HepG2 (cell line): ENCODE measurements around the gene TACC3. TPM values are rescaled to one million over a fixed set of nuclear protein-coding genes. Genes with fewer than 3 reads are reported as not detected.

ENCODE experiments used
- AGO1 ChIP-seq: fragments of 200-400 bp; formaldehyde crosslinking; IDR thresholded peaks from 2 replicates; pipeline ENCODE4 v1.6.1; 2017; ENCODE audit warnings: mild to moderate bottlenecking, low read depth, low read length, moderate library complexity; ENCODE audit not compliant: poor library complexity, severe bottlenecking
- ISL2 ChIP-seq: sonication (generic); formaldehyde crosslinking; IDR thresholded peaks from 2 replicates; pipeline ENCODE4 v1.5.0; 2020; ENCODE audit warnings: missing genetic modification reagents
- NRL ChIP-seq: sonication (generic); formaldehyde crosslinking; IDR thresholded peaks from 2 replicates; pipeline ENCODE4 v1.5.0; 2020; ENCODE audit warnings: missing genetic modification reagents, mild to moderate bottlenecking, moderate library complexity, borderline replicate concordance
- SP4 ChIP-seq: sonication (generic); formaldehyde crosslinking; IDR thresholded peaks from 2 replicates; pipeline ENCODE4 v1.8.1; 2023; ENCODE audit warnings: mild to moderate bottlenecking, missing genetic modification reagents
- SPEN ChIP-seq: sonication (generic); formaldehyde crosslinking; IDR thresholded peaks from 2 replicates; pipeline ENCODE4 v1.5.1; 2020; ENCODE audit warnings: low read depth, mild to moderate bottlenecking, missing genetic modification reagents
- THAP11 ChIP-seq: IDR thresholded peaks from 2 replicates; pipeline ENCODE4 v1.6.1; 2016; ENCODE audit warnings: missing biosample characterization, missing genetic modification reagents
- ZFX ChIP-seq: sonication (generic); formaldehyde crosslinking; IDR thresholded peaks from 2 replicates; pipeline ENCODE4 v1.4.0; 2020; ENCODE audit warnings: mild to moderate bottlenecking, low read depth, missing genetic modification reagents, moderate library complexity
- ZNF431 ChIP-seq: sonication (generic); formaldehyde crosslinking; IDR thresholded peaks from 2 replicates; pipeline ENCODE4 v1.9.0; 2022; ENCODE audit warnings: missing genetic modification reagents, low read depth, mild to moderate bottlenecking, borderline replicate concordance
- ZNF850 ChIP-seq: sonication (generic); formaldehyde crosslinking; conservative IDR thresholded peaks from 2 replicates; pipeline ENCODE4 v1.9.0; 2021; ENCODE audit warnings: mild to moderate bottlenecking, missing genetic modification reagents
- polyA plus RNA-seq, 8 experiments: library from polyadenylated mRNA; depleted of rRNA in 3 of 8; stranded (reverse) in 7 of 8; unstranded in 1 of 8; fragments of >200 nt; fragmentation: Illumina TruSeq in 4 of 8; extraction: Trizol in 4 of 8; gene quantifications; 2 replicates each; pipeline versions ENCODE4 v1.2.1 to v1.2.3, GENCODE V29; 2011 to 2016; ENCODE audit warnings: low read depth in 4 of 8, missing spikeins in 1 of 8, mixed read lengths in 1 of 8; ENCODE audit not compliant: insufficient read depth in 1 of 8
- total RNA-seq, 5 experiments: library from RNA; depleted of rRNA; stranded (reverse); fragments of >200 nt; fragmentation: Illumina TruSeq; extraction: Trizol; gene quantifications; 2 replicates each; pipeline ENCODE4 v1.2.3, GENCODE V29; 2016; ENCODE audit warnings: low read depth in 1 of 5
- TF ChIP-seq, protein P1 (sequence below): sonication (generic); formaldehyde crosslinking; IDR thresholded peaks from 2 replicates; pipeline ENCODE4 v1.5.0; 2020; ENCODE audit warnings: missing genetic modification reagents
- TF ChIP-seq, protein P2 (sequence below), 2 experiments: sonication (generic) in 1 of 2; formaldehyde crosslinking in 1 of 2; IDR thresholded peaks; 2 replicates each; pipeline versions ENCODE4 v1.4.0 to v1.6.1; 2018 to 2020; ENCODE audit warnings: missing genetic modification reagents in 2 of 2, borderline replicate concordance in 1 of 2, low read depth in 1 of 2, mild to moderate bottlenecking in 1 of 2, missing biosample characterization in 1 of 2
- TF ChIP-seq, protein P3 (sequence below): sonication (generic); formaldehyde crosslinking; IDR thresholded peaks from 2 replicates; pipeline ENCODE4 v1.5.1; 2020; ENCODE audit warnings: mild to moderate bottlenecking, missing genetic modification reagents, moderate library complexity
- TF ChIP-seq, protein P4 (sequence below): sonication (generic); formaldehyde crosslinking; IDR thresholded peaks from 2 replicates; pipeline ENCODE4 v1.5.0; 2020; ENCODE audit warnings: missing genetic modification reagents
- TF ChIP-seq, protein P5 (sequence below): sonication (generic); formaldehyde crosslinking; IDR thresholded peaks from 2 replicates; pipeline ENCODE4 v1.5.1; 2020; ENCODE audit warnings: missing genetic modification reagents, mild to moderate bottlenecking, borderline replicate concordance
- TF ChIP-seq, protein P6 (sequence below): sonication (generic); formaldehyde crosslinking; IDR thresholded peaks from 2 replicates; pipeline ENCODE4 v1.4.0; 2020; ENCODE audit warnings: missing genetic modification reagents

TACC3 gene
- total and polyA plus RNA-seq, 2 of the 13 experiments (the other 11 are each of a cell fraction or from before 2014, with no cell fraction given) = 20.3 to 21.2 TPM

DNA sequence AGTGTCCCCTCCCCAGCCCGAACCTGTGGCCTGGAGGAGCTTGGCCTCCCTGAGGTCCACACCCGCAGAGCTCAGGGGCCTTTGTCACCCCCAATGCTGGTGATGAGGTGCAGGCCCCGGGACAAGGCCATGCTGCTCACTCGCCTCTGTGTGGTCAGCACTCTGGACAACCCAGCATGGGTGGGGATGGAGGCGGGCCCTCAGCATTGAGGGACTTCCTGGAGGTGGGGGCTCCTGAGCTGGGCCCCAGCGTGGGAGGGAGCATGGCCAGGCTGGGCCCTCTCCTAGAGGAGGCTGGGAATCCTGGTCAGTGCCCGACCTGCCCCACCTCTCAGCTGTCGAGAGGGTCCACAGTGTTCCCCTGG is 30.6 kb downstream of the TACC3 start (continued):
- TF ChIP-seq, protein P1, sequence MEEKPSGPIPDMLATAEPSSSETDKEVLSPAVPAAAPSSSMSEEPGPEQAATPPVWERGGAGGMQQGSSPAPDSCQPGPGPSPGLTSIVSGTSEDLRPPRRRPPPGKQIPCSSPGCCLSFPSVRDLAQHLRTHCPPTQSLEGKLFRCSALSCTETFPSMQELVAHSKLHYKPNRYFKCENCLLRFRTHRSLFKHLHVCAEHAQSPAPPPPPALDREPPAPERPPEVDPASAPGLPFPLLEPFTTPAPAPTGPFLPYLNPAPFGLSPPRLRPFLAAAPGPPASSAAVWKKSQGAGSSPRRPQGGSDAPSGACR (CRISPR knock-in tag) = no peak
- TF ChIP-seq ZNF431 = 0 out of 2 replicates have a peak, but pooled peaks have one; percentile 53
- TF ChIP-seq, protein P2, sequence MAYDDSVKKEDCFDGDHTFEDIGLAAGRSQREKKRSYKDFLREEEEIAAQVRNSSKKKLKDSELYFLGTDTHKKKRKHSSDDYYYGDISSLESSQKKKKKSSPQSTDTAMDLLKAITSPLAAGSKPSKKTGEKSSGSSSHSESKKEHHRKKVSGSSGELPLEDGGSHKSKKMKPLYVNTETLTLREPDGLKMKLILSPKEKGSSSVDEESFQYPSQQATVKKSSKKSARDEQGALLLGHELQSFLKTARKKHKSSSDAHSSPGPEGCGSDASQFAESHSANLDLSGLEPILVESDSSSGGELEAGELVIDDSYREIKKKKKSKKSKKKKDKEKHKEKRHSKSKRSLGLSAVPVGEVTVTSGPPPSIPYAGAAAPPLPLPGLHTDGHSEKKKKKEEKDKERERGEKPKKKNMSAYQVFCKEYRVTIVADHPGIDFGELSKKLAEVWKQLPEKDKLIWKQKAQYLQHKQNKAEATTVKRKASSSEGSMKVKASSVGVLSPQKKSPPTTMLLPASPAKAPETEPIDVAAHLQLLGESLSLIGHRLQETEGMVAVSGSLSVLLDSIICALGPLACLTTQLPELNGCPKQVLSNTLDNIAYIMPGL (CRISPR knock-in tag; IDR thresholded peaks at IDR 0.05; ENCODE audit: borderline replicate concordance in 1 of 2, low read depth in 1 of 2) = peak; percentile 6 to 40; a peak in 1 of 4 replicates
- TF ChIP-seq, protein P3, sequence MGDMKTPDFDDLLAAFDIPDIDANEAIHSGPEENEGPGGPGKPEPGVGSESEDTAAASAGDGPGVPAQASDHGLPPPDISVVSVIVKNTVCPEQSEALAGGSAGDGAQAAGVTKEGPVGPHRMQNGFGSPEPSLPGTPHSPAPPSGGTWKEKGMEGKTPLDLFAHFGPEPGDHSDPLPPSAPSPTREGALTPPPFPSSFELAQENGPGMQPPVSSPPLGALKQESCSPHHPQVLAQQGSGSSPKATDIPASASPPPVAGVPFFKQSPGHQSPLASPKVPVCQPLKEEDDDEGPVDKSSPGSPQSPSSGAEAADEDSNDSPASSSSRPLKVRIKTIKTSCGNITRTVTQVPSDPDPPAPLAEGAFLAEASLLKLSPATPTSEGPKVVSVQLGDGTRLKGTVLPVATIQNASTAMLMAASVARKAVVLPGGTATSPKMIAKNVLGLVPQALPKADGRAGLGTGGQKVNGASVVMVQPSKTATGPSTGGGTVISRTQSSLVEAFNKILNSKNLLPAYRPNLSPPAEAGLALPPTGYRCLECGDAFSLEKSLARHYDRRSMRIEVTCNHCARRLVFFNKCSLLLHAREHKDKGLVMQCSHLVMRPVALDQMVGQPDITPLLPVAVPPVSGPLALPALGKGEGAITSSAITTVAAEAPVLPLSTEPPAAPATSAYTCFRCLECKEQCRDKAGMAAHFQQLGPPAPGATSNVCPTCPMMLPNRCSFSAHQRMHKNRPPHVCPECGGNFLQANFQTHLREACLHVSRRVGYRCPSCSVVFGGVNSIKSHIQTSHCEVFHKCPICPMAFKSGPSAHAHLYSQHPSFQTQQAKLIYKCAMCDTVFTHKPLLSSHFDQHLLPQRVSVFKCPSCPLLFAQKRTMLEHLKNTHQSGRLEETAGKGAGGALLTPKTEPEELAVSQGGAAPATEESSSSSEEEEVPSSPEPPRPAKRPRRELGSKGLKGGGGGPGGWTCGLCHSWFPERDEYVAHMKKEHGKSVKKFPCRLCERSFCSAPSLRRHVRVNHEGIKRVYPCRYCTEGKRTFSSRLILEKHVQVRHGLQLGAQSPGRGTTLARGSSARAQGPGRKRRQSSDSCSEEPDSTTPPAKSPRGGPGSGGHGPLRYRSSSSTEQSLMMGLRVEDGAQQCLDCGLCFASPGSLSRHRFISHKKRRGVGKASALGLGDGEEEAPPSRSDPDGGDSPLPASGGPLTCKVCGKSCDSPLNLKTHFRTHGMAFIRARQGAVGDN = peak; percentile 87
- no peak for TF ChIP-seq SP4 (CRISPR knock-in tag)
- TF ChIP-seq SPEN (CRISPR knock-in tag) = peak; percentile 43; the same call in 1 of the 2 replicates
- peak; percentile 28; the same call in 1 of the 2 replicates for TF ChIP-seq THAP11 (CRISPR knock-in tag)
- peak; percentile 87 for TF ChIP-seq ZFX (CRISPR knock-in tag)
- TF ChIP-seq, protein P4, sequence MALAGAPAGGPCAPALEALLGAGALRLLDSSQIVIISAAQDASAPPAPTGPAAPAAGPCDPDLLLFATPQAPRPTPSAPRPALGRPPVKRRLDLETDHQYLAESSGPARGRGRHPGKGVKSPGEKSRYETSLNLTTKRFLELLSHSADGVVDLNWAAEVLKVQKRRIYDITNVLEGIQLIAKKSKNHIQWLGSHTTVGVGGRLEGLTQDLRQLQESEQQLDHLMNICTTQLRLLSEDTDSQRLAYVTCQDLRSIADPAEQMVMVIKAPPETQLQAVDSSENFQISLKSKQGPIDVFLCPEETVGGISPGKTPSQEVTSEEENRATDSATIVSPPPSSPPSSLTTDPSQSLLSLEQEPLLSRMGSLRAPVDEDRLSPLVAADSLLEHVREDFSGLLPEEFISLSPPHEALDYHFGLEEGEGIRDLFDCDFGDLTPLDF (CRISPR knock-in tag) = no peak
- peak; percentile 69 for TF ChIP-seq NRL (CRISPR knock-in tag)
- TF ChIP-seq, protein P5, sequence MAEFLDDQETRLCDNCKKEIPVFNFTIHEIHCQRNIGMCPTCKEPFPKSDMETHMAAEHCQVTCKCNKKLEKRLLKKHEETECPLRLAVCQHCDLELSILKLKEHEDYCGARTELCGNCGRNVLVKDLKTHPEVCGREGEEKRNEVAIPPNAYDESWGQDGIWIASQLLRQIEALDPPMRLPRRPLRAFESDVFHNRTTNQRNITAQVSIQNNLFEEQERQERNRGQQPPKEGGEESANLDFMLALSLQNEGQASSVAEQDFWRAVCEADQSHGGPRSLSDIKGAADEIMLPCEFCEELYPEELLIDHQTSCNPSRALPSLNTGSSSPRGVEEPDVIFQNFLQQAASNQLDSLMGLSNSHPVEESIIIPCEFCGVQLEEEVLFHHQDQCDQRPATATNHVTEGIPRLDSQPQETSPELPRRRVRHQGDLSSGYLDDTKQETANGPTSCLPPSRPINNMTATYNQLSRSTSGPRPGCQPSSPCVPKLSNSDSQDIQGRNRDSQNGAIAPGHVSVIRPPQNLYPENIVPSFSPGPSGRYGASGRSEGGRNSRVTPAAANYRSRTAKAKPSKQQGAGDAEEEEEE (CRISPR knock-in tag) = no peak
- peak; percentile 47 for TF ChIP-seq AGO1
- no peak for TF ChIP-seq ZNF850
- TF ChIP-seq ISL2 (CRISPR knock-in tag) = no peak
- TF ChIP-seq, protein P6, sequence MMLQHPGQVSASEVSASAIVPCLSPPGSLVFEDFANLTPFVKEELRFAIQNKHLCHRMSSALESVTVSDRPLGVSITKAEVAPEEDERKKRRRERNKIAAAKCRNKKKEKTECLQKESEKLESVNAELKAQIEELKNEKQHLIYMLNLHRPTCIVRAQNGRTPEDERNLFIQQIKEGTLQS = no peak
